Stomach (tissue), 9 donors: ENCODE results near the gene WWOX. TPM values are rescaled to one million over a fixed set of nuclear protein-coding genes. Genes with fewer than 3 reads are reported as not detected.
A peak's percentile ranks its signal among the peaks of the same experiment; 100 is the strongest.

Experiments used
- DNase-seq, 2 donors: peaks; one replicate each; pipeline versions ENCODE4 v3.0.0 to v3.0.0-alpha.2; 2013 to 2019
- H3K27ac ChIP-seq, 5 donors: fragments of 200-600 bp in 4 of 5; sonication (generic) in 4 of 5; one replicate each; pipeline ENCODE4 v1.5.1; 2013 to 2019; ENCODE audit warnings: mild to moderate bottlenecking in 1 of 5, moderate library complexity in 1 of 5
- H3K27me3 ChIP-seq, 3 donors: fragments of 200-600 bp; sonication (generic); one replicate each; pipeline ENCODE4 v1.5.1; 2017 to 2019; ENCODE audit warnings: mixed run types in 1 of 3
- H3K36me3 ChIP-seq, 4 donors: fragments of 200-600 bp; sonication (generic); 1 replicate in 3 of 4; 2 replicates in 1 of 4; pipeline ENCODE4 v1.5.1; 2016 to 2019
- H3K4me1 ChIP-seq, 4 donors: fragments of 200-600 bp; sonication (generic); one replicate each; pipeline ENCODE4 v1.5.1; 2016 to 2019
- H3K4me3 ChIP-seq, 4 donors: fragments of 200-600 bp; sonication (generic) in 3 of 4; one replicate each; pipeline ENCODE4 v1.5.1; 2016 to 2019; ENCODE audit warnings: mild to moderate bottlenecking in 1 of 4
- H3K9me3 ChIP-seq, 4 donors: fragments of 200-600 bp; sonication (generic); one replicate each; pipeline ENCODE4 v1.5.1; 2016 to 2019
- CTCF ChIP-seq, 7 experiments: fragments of 450-650 bp in 4 of 7; fragments of 200-600 bp in 3 of 7; sonication (generic) in 3 of 7; IDR thresholded peaks; one replicate each; pipeline ENCODE4 v1.5.1; 2016 to 2019; ENCODE audit warnings: antibody characterized with exemption in 7 of 7, control low read depth in 2 of 7, mild to moderate bottlenecking in 1 of 7
- EP300 ChIP-seq: sonication (generic); formaldehyde crosslinking; IDR thresholded peaks from one replicate; pipeline ENCODE4 v1.6.1; 2017; ENCODE audit warnings: antibody characterized with exemption
- POLR2A ChIP-seq, 4 donors: fragments of 450-650 bp; IDR thresholded peaks; one replicate each; pipeline ENCODE4 v1.6.1; 2016; ENCODE audit warnings: antibody characterized with exemption in 4 of 4, control low read depth in 2 of 4, mild to moderate bottlenecking in 1 of 4, moderate library complexity in 1 of 4
- POLR2AphosphoS5 ChIP-seq, 3 donors: sonication (generic); formaldehyde crosslinking; IDR thresholded peaks; one replicate each; pipeline ENCODE4 v1.6.1; 2016; ENCODE audit warnings: antibody characterized with exemption in 3 of 3
- WGBS, 5 donors: extraction: QIAGEN DNeasy Blood & Tissue Kit in 3 of 5; methylation state at CpG; one replicate each; pipeline versions ENCODE4 v1.1.5 to v1.1.7; 2013 to 2018; 5-methylcytosine and 5-hydroxymethylcytosine counted together
- intact Hi-C: fragments of 100-400 bp; cut with DNase I; formaldehyde crosslinking; loops from one replicate; pipeline ENCODE4 v1.15.1; 2023; ENCODE audit warnings: low total_unique reads
- polyA plus RNA-seq, 3 donors: library from polyadenylated mRNA; stranded (reverse); fragments of 200-250 nt; gene quantifications; one replicate each; pipeline ENCODE4 v1.2.3, GENCODE V29; 2013
- total RNA-seq, 5 donors: library from RNA; depleted of rRNA; stranded (reverse); fragments of >200 nt; gene quantifications; one replicate each; pipeline versions ENCODE4 v1.1.0 to v1.2.3, GENCODE V29; 2014 to 2016
- donor health status: healthy with polysubstance abuse.
- donor health status: Bipolar disorder and iron deficiency.
- donor health status: healthy.

The WWOX gene
- total and polyA plus RNA-seq, 8 donors, result 7.7 to 129 (median 48.7) TPM

- intact Hi-C loops, result no loop called here
- Histone ChIP-seq H3K27ac (no peak overlapping the region), H3K27me3 (no peaks in the 10 kb centered on the region), H3K36me3 (no peaks in the 10 kb centered on the region), H3K4me3 (no peak overlapping the region), H3K4me1 (peaks cover 0 to 15% (median 3%) of the 10 kb centered on the region in 4 donors), H3K9me3 (no peaks in the 10 kb centered on the region)
- TF ChIP-seq EP300 (no peak), CTCF (IDR thresholded peaks at IDR 0.05) (no peak), POLR2AphosphoS5 (IDR thresholded peaks at IDR 0.05) (no peak), POLR2A (IDR thresholded peaks at IDR 0.05) (no peak)
- WGBS, 5 donors, result 68 to 80% (median 77%) methylated on average over 6 of the region's 6 CpGs
- no peak for DNase-seq
These were observed 349.3 kb downstream of the WWOX start for GRCh38 chr16:78448658-78449271.

GRCh38 chr16:78450255-78450654, 350.8 kb downstream of the WWOX start:
- peaks cover 0 to 6% (median 0%) of the 10 kb centered on the region in 4 donors for H3K4me1 ChIP-seq
- H3K4me3 ChIP-seq, result no peak overlapping the region
- no peak for TF ChIP-seq POLR2AphosphoS5 (IDR thresholded peaks at IDR 0.05)
- TF ChIP-seq EP300, result no peak
- no peaks in the 10 kb centered on the region for H3K36me3 ChIP-seq
- H3K27ac ChIP-seq, result no peak overlapping the region
- 53 to 57% (median 53%) methylated on average over 2 of the region's 2 CpGs for WGBS, 5 donors
- no peaks in the 10 kb centered on the region for H3K27me3 ChIP-seq
- no peaks in the 10 kb centered on the region for H3K9me3 ChIP-seq
- no peak for DNase-seq
- intact Hi-C loops, result no loop called here

DNA sequence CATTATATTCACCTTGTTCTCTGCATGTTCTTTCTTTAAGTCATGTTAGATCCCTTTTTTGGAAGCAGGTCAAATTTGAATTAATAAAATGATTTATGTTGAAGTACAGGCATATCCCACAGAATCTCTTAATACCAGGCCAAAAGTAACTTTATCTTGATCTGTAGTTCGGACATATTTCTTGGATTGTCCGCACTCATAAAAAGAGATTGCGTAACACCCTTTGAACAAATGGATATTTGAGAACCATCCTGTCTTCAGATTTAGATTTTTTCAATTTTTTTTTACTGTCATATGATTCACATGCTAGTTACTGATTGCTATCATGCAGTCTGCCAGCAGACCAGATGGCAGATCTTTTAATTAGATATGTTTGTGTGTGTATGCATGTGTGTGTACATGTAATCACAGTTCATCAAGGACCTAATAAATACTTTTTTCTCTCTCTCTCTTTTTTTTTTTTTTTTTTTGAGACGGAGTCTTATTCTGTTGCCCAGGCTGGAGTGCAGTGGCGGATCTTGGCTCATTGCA, 352.6 kb downstream of the WWOX start:
- WGBS, 5 donors, result 88 to 98% (median 95%) methylated on average over 5 of the region's 5 CpGs
- Histone ChIP-seq H3K27ac (no peak overlapping the region), H3K27me3 (no peaks in the 10 kb centered on the region), H3K4me3 (no peak overlapping the region), H3K9me3 (no peaks in the 10 kb centered on the region), H3K4me1 (peaks cover 0 to 6% (median 0%) of the 10 kb centered on the region in 4 donors), H3K36me3 (no peaks in the 10 kb centered on the region)
- intact Hi-C loops, result no loop called here
- DNase-seq, result no peak
- TF ChIP-seq POLR2A (IDR thresholded peaks at IDR 0.05), result no peak
- TF ChIP-seq EP300, result no peak
- no peak for TF ChIP-seq CTCF (IDR thresholded peaks at IDR 0.05)
- TF ChIP-seq POLR2AphosphoS5 (IDR thresholded peaks at IDR 0.05), result no peak

GRCh38 chr16:78455861-78456260, 356.4 kb downstream of the WWOX start:
- intact Hi-C loops, result no loop called here
- Histone ChIP-seq H3K9me3 (no peaks in the 10 kb centered on the region), H3K4me3 (no peak overlapping the region), H3K4me1 (peaks cover 0 to 13% (median 3%) of the 10 kb centered on the region in 4 donors), H3K27me3 (no peaks in the 10 kb centered on the region), H3K36me3 (no peaks in the 10 kb centered on the region), H3K27ac (no peak overlapping the region)
- WGBS, 5 donors, result 30 to 60% (median 44%) methylated on average over 4 of the region's 4 CpGs
- TF ChIP-seq POLR2AphosphoS5 (IDR thresholded peaks at IDR 0.05) (no peak), CTCF (IDR thresholded peaks at IDR 0.05) (no peak), EP300 (no peak), POLR2A (IDR thresholded peaks at IDR 0.05) (no peak)
- peak in 1 of 2 donors; percentile 53 for DNase-seq

GRCh38 chr16:78458588-78458987, 359.1 kb downstream of the WWOX start:
- no peak for DNase-seq
- TF ChIP-seq POLR2AphosphoS5 (IDR thresholded peaks at IDR 0.05) (no peak), EP300 (no peak), POLR2A (IDR thresholded peaks at IDR 0.05) (no peak), CTCF (IDR thresholded peaks at IDR 0.05) (no peak)
- no peak overlapping the region for H3K27ac ChIP-seq
- peaks cover 11 to 36% (median 19%) of the 10 kb centered on the region in 4 donors for H3K4me1 ChIP-seq
- 94 to 98% (median 95%) methylated on average over 2 of the region's 2 CpGs for WGBS, 5 donors
- intact Hi-C loops, result no loop called here
- no peaks in the 10 kb centered on the region for H3K27me3 ChIP-seq
- no peaks in the 10 kb centered on the region for H3K36me3 ChIP-seq
- H3K9me3 ChIP-seq, result no peaks in the 10 kb centered on the region
- H3K4me3 ChIP-seq, result no peak overlapping the region
